OCI-LY7 (cell line): ENCODE measurements around the gene MN1.

Experiments used
- CTCF ChIP-seq: fragments of 200-600 bp; sonication (generic); conservative IDR thresholded peaks from 2 replicates; pipeline ENCODE4 v1.5.1; 2014; ENCODE audit warnings: mild to moderate bottlenecking, antibody characterized with exemption, low read length, moderate library complexity, mixed read lengths
- EZH2phosphoT487 ChIP-seq: fragments of 200-600 bp; sonication (generic); IDR thresholded peaks from 2 replicates; pipeline ENCODE4 v1.6.1; 2018; ENCODE audit warnings: low read depth, borderline replicate concordance, mild to moderate bottlenecking, mixed run types, antibody characterized with exemption, low read length, moderate library complexity, mixed read lengths

- no peak for TF ChIP-seq EZH2phosphoT487
- TF ChIP-seq CTCF = no peak
Measured at GRCh38 chr22:27827604-27828587, 26.3 kb upstream of the MN1 start.
